Activated CD8-positive, alpha-beta memory T cell treated with anti-CD3 and anti-CD28 coated beads, Interleukin-2, amount 10 ng/mL, durations not matched to agents 7 days and 5 days (primary cell): Measurements from ENCODE around the gene PTPRN2. TPM values are rescaled to one million over a fixed set of nuclear protein-coding genes. Genes with fewer than 3 reads are reported as not detected.
"Not testable (repeated sequence)": the region's sequence is repeated elsewhere in the genome, so short reads cannot be mapped to it uniquely, and the experiment has no call there.

Source experiments
- ATAC-seq: fragments of 150-1000 bp; cut with Tn5 transposase; one replicate; pipeline ENCODE4 v1.10.0; 2021; ENCODE audit warnings: moderate library complexity
- CTCF ChIA-PET: fragments of 350-600 bp; sonication (Branson Sonifier 250); formaldehyde crosslinking; loops from one replicate; lab custom pipeline; 2021; ENCODE audit warnings: antibody characterized with exemption; lab: Charles Lee
- DNase-seq: peaks from one replicate; pipeline ENCODE4 v3.0.0-alpha.2; 2020
- H3K27ac Mint-ChIP-seq: one replicate; pipeline ENCODE4 v1.8.0; 2021; ENCODE audit warnings: mild to moderate bottlenecking, mixed read lengths
- H3K27me3 Mint-ChIP-seq: one replicate; pipeline ENCODE4 v1.8.0; 2021; ENCODE audit warnings: mixed read lengths
- H3K36me3 Mint-ChIP-seq: one replicate; pipeline ENCODE4 v1.8.0; 2021; ENCODE audit warnings: mild to moderate bottlenecking, mixed read lengths
- H3K4me1 Mint-ChIP-seq: one replicate; pipeline ENCODE4 v1.8.0; 2021; ENCODE audit warnings: mixed read lengths
- H3K4me3 Mint-ChIP-seq: one replicate; pipeline ENCODE4 v1.8.0; 2021; ENCODE audit warnings: mild to moderate bottlenecking, moderate library complexity, mixed read lengths
- H3K9me3 Mint-ChIP-seq: one replicate; pipeline ENCODE4 v1.8.0; 2022; ENCODE audit warnings: low read depth, mixed read lengths
- total RNA-seq, 2 experiments: library from RNA; stranded (reverse); gene quantifications; one replicate each; pipeline ENCODE4 v1.2.3, GENCODE V29; 2021

PTPRN2 gene
- total RNA-seq, 2 experiments from 2014 or later: 3.2 to 5.7 TPM

- no peaks in the 10 kb centered on the region for H3K27me3 Mint-ChIP-seq
- CTCF ChIA-PET: no interaction called here
- no peaks in the 10 kb centered on the region for H3K4me1 Mint-ChIP-seq
- DNase-seq: no peak
- no peaks in the 10 kb centered on the region for H3K36me3 Mint-ChIP-seq
- H3K9me3 Mint-ChIP-seq: no peaks in the 10 kb centered on the region
- ATAC-seq: no peak
- no peak overlapping the region for H3K27ac Mint-ChIP-seq
- no peak overlapping the region for H3K4me3 Mint-ChIP-seq
Observed at GRCh38 chr7:157726764-157727163, 860.9 kb downstream of the PTPRN2 start.

GRCh38 chr7:157725312-157725711 is 862.3 kb downstream of the PTPRN2 start:
- CTCF ChIA-PET, H3K9me3 Mint-ChIP-seq, H3K4me3 Mint-ChIP-seq, H3K36me3 Mint-ChIP-seq, H3K4me1 Mint-ChIP-seq, H3K27me3 Mint-ChIP-seq, DNase-seq, ATAC-seq, H3K27ac Mint-ChIP-seq: not testable (repeated sequence)

- Mint-ChIP-seq H3K27ac (no peak overlapping the region), H3K4me1 (no peaks in the 10 kb centered on the region)
- DNase-seq: no peak
Observed at GRCh38 chr7:157723205-157723604, 864.4 kb downstream of the PTPRN2 start.

GRCh38 chr7:157722137-157723060 is 865.2 kb downstream of the PTPRN2 start:
- CTCF ChIA-PET: no interaction called here
- ATAC-seq (no peak), DNase-seq (no peak)
- no peaks in the 10 kb centered on the region for H3K36me3 Mint-ChIP-seq
- H3K4me3 Mint-ChIP-seq: no peak overlapping the region
- no peaks in the 10 kb centered on the region for H3K27me3 Mint-ChIP-seq
- H3K27ac Mint-ChIP-seq: no peak overlapping the region
- H3K4me1 Mint-ChIP-seq: no peaks in the 10 kb centered on the region
- no peaks in the 10 kb centered on the region for H3K9me3 Mint-ChIP-seq

More at GRCh38 chr7:157723205-157723604, 864.4 kb downstream of the PTPRN2 start:
- Mint-ChIP-seq H3K27me3 (no peaks in the 10 kb centered on the region), H3K9me3 (no peaks in the 10 kb centered on the region), H3K36me3 (no peaks in the 10 kb centered on the region), H3K4me3 (no peak overlapping the region)
- CTCF ChIA-PET: no interaction called here
- no peak for ATAC-seq

- no peaks in the 10 kb centered on the region for H3K9me3 Mint-ChIP-seq
- H3K4me3 Mint-ChIP-seq: no peak overlapping the region
- CTCF ChIA-PET: no interaction called here
- ATAC-seq (no peak), DNase-seq (no peak)
- no peak overlapping the region for H3K27ac Mint-ChIP-seq
- H3K4me1 Mint-ChIP-seq: no peaks in the 10 kb centered on the region
- H3K36me3 Mint-ChIP-seq: no peaks in the 10 kb centered on the region
- H3K27me3 Mint-ChIP-seq: no peaks in the 10 kb centered on the region
Observed at GRCh38 chr7:157721468-157722136, 866.0 kb downstream of the PTPRN2 start.

GRCh38 chr7:157719705-157720655 is 867.6 kb downstream of the PTPRN2 start:
- Mint-ChIP-seq H3K36me3 (no peaks in the 10 kb centered on the region), H3K27ac (no peak overlapping the region), H3K9me3 (no peaks in the 10 kb centered on the region), H3K4me3 (no peak overlapping the region), H3K27me3 (no peaks in the 10 kb centered on the region), H3K4me1 (no peaks in the 10 kb centered on the region)
- DNase-seq: no peak
- CTCF ChIA-PET: no interaction called here
- ATAC-seq: no peak

- no peaks in the 10 kb centered on the region for H3K9me3 Mint-ChIP-seq
- ATAC-seq: no peak
- H3K4me3 Mint-ChIP-seq: no peak overlapping the region
- H3K4me1 Mint-ChIP-seq: no peaks in the 10 kb centered on the region
- CTCF ChIA-PET: no interaction called here
- no peak for DNase-seq
- H3K27me3 Mint-ChIP-seq: no peaks in the 10 kb centered on the region
- no peak overlapping the region for H3K27ac Mint-ChIP-seq
- no peaks in the 10 kb centered on the region for H3K36me3 Mint-ChIP-seq
Observed at GRCh38 chr7:157719008-157719682, 868.5 kb downstream of the PTPRN2 start.

GRCh38 chr7:157718303-157719007 is 869.2 kb downstream of the PTPRN2 start:
- Mint-ChIP-seq H3K27me3 (no peaks in the 10 kb centered on the region), H3K36me3 (no peaks in the 10 kb centered on the region), H3K4me3 (no peak overlapping the region), H3K4me1 (no peaks in the 10 kb centered on the region), H3K9me3 (no peaks in the 10 kb centered on the region), H3K27ac (no peak overlapping the region)
- DNase-seq (no peak), ATAC-seq (no peak)
- CTCF ChIA-PET: no interaction called here

- DNase-seq (no peak), ATAC-seq (no peak)
- Mint-ChIP-seq H3K9me3 (no peaks in the 10 kb centered on the region), H3K4me1 (no peaks in the 10 kb centered on the region), H3K27ac (no peak overlapping the region), H3K27me3 (no peaks in the 10 kb centered on the region), H3K4me3 (no peak overlapping the region), H3K36me3 (no peaks in the 10 kb centered on the region)
- CTCF ChIA-PET: no interaction called here
Observed at GRCh38 chr7:157717211-157718174, 870.1 kb downstream of the PTPRN2 start.

- CTCF ChIA-PET: no interaction called here
- no peak overlapping the region for H3K4me3 Mint-ChIP-seq
- no peaks in the 10 kb centered on the region for H3K36me3 Mint-ChIP-seq
- H3K27ac Mint-ChIP-seq: no peak overlapping the region
- no peak for DNase-seq
- no peaks in the 10 kb centered on the region for H3K4me1 Mint-ChIP-seq
- H3K27me3 Mint-ChIP-seq: no peaks in the 10 kb centered on the region
- no peaks in the 10 kb centered on the region for H3K9me3 Mint-ChIP-seq
- no peak for ATAC-seq
Observed at GRCh38 chr7:157715938-157716280, 871.7 kb downstream of the PTPRN2 start.

GRCh38 chr7:157715071-157715937 is 872.3 kb downstream of the PTPRN2 start:
- CTCF ChIA-PET: no interaction called here
- no peak for DNase-seq
- Mint-ChIP-seq H3K27ac (no peak overlapping the region), H3K36me3 (no peaks in the 10 kb centered on the region), H3K27me3 (no peaks in the 10 kb centered on the region), H3K9me3 (no peaks in the 10 kb centered on the region), H3K4me1 (no peaks in the 10 kb centered on the region), H3K4me3 (no peak overlapping the region)
- ATAC-seq: no peak
